PC-3 (cell line): ENCODE measurements around the gene GSG1L.

Experiments
- EZH2phosphoT487 ChIP-seq: fragments of 300-600 bp; sonication (generic); IDR thresholded peaks from 2 replicates; pipeline ENCODE4 v1.6.1; 2018; ENCODE audit warnings: mild to moderate bottlenecking, antibody characterized with exemption, low read length, borderline replicate concordance
- TF ChIP-seq, protein P1 (sequence below): fragments of 300-600 bp; sonication (generic); conservative IDR thresholded peaks from 2 replicates; pipeline ENCODE4 v1.5.1; 2017; ENCODE audit warnings: antibody characterized with exemption, low read depth, mild to moderate bottlenecking, low read length

- TF ChIP-seq, protein P1, sequence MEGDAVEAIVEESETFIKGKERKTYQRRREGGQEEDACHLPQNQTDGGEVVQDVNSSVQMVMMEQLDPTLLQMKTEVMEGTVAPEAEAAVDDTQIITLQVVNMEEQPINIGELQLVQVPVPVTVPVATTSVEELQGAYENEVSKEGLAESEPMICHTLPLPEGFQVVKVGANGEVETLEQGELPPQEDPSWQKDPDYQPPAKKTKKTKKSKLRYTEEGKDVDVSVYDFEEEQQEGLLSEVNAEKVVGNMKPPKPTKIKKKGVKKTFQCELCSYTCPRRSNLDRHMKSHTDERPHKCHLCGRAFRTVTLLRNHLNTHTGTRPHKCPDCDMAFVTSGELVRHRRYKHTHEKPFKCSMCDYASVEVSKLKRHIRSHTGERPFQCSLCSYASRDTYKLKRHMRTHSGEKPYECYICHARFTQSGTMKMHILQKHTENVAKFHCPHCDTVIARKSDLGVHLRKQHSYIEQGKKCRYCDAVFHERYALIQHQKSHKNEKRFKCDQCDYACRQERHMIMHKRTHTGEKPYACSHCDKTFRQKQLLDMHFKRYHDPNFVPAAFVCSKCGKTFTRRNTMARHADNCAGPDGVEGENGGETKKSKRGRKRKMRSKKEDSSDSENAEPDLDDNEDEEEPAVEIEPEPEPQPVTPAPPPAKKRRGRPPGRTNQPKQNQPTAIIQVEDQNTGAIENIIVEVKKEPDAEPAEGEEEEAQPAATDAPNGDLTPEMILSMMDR: no peak
- TF ChIP-seq EZH2phosphoT487: no peak
These were observed 80.3 kb downstream of the GSG1L start for GRCh38 chr16:27983244-27983643.
